ENCODE results near the gene SSU72.
"Not testable (repeated sequence)": the region's sequence is repeated elsewhere in the genome, so short reads cannot be mapped to it uniquely, and the experiment has no call there.

The SSU72 gene

GRCh38 chr1:1556961-1557360, 17.7 kb downstream of the SSU72 start:
- DNase-seq, result not testable (repeated sequence)

GRCh38 chr1:1556505-1556904, 18.2 kb downstream of the SSU72 start:
- no peak for DNase-seq

GRCh38 chr1:1554926-1555915, 19.4 kb downstream of the SSU72 start:
- peak; percentile 87 for DNase-seq

DNA sequence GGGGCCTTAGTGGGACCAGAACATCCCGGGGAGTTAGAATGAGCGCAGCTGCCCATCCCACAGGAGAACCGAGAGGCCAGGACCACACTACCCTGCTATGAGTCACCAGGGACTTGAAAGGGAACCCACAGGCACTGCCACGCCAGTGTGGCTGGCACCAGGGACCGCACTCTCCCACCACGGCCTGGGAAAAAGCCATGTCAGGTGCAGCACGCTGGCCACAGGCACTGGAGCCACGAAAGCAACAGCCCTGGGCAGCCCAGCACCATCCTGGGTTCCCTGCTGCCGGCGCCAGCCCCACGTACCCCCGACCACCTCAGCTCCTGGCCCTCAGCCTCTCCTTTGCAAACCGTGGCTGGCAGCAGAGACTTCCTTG, 20.1 kb downstream of the SSU72 start:
- no peak for DNase-seq

GRCh38 chr1:1553821-1554494, 20.7 kb downstream of the SSU72 start:
- no peak for DNase-seq

DNA sequence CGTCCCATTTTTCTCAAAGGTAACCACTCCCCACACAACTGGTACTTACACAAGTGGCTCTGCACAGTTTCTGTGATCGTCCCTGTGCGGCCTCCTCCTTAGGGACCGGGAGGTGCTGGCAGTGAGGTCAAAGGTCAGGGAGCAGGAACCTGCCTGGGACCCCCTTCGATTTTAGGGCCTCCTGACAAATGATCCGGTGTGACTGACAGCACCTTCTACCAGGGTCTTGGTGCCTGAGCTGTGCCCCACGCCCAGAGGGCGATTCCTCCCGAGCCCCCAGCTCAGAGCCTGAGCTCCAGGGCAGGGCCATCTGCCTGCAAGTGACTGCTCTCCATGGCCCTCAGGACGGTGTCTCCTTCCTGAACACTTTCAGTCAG, 22.4 kb downstream of the SSU72 start:
- DNase-seq, result no peak

DNA sequence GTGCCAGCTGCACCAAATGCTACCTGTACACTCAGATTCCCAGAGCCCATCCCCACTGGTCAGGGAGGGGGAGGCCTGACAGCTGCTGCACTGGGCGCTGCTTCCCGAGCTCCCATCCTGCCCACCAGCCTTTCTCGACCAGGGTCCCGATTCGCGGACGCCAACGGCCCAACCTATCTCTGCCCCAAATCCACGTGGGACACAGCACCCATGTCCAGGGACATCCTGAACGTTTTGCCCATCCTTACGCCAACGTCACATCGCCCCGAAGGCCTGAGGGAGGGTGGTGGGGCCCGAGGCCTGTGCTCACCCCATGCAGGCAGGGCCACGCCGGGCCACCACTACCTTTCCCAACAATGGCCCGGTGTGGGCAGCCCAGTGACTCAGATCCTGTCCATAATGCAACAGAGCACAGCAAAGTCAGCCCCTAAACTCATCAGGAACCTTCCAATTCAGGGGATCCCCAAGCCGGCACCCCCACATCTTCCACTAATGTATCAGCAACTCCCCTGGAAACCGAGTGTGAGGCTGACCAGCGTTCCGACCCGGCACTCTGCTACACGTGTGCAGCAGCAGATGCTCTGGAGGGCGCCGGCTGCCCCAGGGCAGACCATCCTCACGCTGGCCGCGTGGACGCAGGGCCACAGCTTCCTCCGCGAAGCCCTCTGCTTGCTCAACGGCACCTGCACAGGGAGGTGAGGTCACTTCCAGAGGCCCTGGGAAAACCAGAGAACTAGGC, 23.0 kb downstream of the SSU72 start:
- DNase-seq, result no peak

GRCh38 chr1:1550591-1551432, 23.9 kb downstream of the SSU72 start:
- no peak for DNase-seq

DNA sequence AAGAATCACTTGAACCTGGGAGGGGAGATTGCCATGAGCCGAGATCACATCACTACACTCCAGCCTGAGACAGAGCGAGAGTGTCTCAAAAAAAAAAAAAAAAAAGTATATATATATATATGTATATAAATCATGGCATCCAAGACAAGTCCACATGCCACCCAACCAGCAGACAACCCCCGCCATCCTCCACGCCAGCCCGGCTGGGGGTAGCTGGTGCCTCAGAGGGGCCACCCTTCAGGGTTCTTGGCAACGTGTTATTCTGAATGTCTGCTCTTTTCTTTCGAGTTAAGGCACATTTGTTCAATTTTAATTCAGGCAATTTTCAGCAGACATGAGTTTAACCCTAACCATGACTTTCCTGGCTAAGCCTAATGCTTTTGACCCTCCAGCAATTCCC, 24.6 kb downstream of the SSU72 start:
- no peak for DNase-seq

- DNase-seq, result no peak
These were observed 26.1 kb downstream of the SSU72 start for GRCh38 chr1:1548591-1548990.

GRCh38 chr1:1547476-1547875, 27.2 kb downstream of the SSU72 start:
- no peak for DNase-seq

DNA sequence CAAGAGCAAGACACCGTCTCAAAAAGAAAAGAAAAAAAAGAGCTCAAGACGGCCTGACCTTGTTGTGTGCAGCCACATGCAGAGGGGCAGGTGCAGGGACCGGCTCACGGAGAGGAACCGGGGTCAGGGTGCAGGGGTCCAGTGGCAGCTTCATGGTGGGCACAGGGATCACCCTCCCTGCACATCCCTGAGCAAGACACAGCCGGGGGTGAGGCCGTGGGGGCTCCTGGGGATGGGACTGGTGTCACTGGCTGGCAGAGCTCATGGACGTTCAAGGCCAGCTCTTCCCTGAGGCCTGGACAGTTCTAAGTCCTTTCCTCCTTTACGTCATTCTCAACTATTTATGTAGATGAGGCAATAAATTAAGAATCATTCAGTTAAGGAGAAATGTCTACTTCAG, 27.7 kb downstream of the SSU72 start:
- DNase-seq, result no peak

- no peak for DNase-seq
These were observed 28.5 kb downstream of the SSU72 start for GRCh38 chr1:1545946-1546737.

GRCh38 chr1:1544544-1544943, 30.1 kb downstream of the SSU72 start:
- no peak for DNase-seq

DNA sequence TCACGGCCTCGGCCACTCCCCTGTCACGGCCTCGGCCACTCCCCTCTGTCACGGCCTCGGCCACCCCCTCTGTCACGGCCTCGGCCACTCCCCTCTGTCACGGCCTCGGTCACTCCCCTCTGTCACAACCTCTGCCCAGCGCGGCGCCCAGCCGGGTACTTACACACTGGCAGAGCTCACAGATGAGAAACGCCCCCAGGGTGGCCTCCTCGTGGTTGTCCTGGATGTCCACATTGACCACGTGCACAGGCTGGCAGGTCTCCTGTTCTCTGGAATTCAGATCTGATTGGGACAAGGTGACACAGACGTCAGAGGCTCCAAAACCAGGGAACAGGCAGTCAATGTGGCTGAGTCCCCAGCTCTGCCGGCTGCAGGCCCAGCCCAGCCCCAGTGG, 31.0 kb downstream of the SSU72 start:
- DNase-seq, result no peak

GRCh38 chr1:1542766-1543705, 31.6 kb downstream of the SSU72 start:
- DNase-seq, result no peak

DNA sequence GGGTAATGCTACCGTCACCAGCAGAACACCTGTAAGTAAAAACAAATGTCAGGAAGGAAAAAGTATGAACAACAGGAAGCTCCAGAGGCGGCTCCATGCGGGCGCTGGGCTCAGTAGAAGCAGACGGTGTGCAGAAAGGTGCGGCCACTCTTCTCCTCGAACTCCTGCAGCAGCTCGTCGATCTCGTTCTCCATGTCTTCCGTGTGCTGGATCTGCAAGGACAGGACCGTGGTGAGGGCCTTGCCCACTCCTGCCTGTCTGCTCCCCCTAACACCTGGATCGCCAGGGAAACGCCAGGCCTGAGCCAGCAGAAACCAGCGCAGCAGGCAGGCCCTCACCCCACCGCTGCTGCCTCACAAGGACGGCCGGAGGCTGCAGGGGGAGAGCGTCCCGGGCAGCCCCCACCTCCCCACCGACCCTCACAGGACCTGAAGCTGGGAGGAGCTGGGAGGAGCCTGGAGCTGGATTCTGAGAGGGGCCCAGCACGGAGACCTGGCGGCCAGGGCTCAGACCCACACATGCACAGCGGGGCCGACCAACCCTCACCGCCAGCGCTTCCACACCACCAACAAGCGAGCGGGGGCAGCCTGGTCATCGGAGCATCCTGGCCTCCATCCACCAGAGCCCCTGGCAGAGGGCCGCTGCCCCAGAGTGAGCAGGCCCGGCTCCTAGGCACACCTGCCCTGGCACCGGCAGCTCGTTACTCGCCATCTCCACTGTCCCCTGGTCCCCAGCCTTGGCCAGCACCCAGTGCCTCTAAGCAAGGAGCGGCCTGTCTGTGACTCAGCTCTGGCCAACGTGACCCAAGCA, 32.5 kb downstream of the SSU72 start:
- no peak for DNase-seq

DNA sequence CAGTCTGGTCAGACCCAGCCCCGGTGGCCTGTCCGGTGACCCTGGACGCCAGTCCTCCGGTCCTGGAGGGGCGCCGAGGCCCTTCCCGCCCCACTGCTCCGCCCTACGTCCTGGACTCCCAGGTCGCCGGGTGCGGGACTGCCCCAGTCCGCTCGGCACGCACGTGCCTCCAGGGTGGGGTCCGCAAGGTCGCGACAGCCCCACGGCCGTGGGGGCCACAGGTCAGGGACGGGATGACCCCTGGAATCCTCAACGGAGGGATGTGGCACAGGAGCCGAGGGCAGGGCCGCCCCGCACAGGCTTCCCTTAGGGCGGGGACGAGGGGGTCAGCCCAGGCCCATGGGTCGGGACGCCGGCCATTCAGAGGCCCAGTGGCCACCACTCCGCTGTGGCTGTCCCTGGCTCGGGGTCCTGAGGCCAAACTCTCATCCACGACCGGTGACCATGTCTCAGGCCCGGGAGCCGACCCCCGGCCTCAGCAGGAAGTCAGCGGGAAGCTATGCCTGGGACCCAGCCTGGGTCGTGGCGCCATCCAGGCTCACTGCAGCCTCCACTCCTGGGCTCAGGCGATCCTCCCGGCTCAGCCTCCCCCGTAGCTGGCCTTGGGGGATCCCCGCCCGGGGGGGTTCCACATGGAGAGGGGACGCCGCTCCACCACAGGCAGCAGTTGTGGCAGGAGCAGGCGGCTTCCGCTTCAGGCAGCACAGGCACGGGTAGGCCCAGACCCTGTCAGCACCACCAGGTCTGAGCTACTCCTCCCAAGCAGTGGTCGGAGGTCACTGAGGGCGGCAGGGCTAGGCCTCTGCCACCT, 33.6 kb downstream of the SSU72 start:
- DNase-seq, result no peak
